GM12878 (cell line): ENCODE measurements around the gene MT4. TPM values are rescaled to one million over a fixed set of nuclear protein-coding genes. Genes with fewer than 3 reads are reported as not detected.

Experiments used
- ATAC-seq: fragments of 200-7000 bp; cut with Tn5 transposase; 3 replicates; pipeline ENCODE4 v1.9.1; 2020; ENCODE audit warnings: mild to moderate bottlenecking, moderate library complexity
- BruUV-seq: library from RNA; stranded (reverse); fragments of 400-500 nt; replicated peaks from 2 replicates; lab custom pipeline; 2021; lab: Mats Ljungman, UMichigan
- CTCF ChIA-PET: fragments of 300-600 bp; sonication (Branson Sonifier 250); formaldehyde crosslinking; extraction: SDS; loops from one replicate; lab custom pipeline; 2021; ENCODE audit warnings: inconsistent platforms; lab: Yijun Ruan, JAX
- POLR2A ChIA-PET: fragments of 350-600 bp; formaldehyde crosslinking; extraction: SDS; loops from one replicate; lab custom pipeline; 2021; ENCODE audit warnings: inconsistent platforms; lab: Charles Lee
- RAD21 ChIA-PET: fragments of 300-600 bp; sonication (Branson Sonifier 250); formaldehyde crosslinking; loops from one replicate; lab custom pipeline; 2023; ENCODE audit warnings: antibody characterized with exemption; ENCODE audit not compliant: unreplicated experiment; lab: Charles Lee
- SMC1A ChIA-PET: fragments of 300-600 bp; sonication (Branson Sonifier 250); formaldehyde crosslinking; loops from one replicate; lab custom pipeline; 2023; ENCODE audit not compliant: unreplicated experiment, uncharacterized antibody; lab: Charles Lee
- DNase-seq: peaks from one replicate; pipeline ENCODE4 v3.0.0-alpha.2; 2011; ENCODE audit warnings: low read depth, low spot score
- FAIRE-seq: peaks from 3 replicates; lab custom pipeline; 2011; peaks lifted over from hg19 to GRCh38; lab: Jason Lieb, UNC
- H2AFZ ChIP-seq: 2 replicates; pipeline ENCODE4 v1.6.0; 2011; ENCODE audit warnings: low read depth, low read length, control low read depth; ENCODE audit not compliant: control insufficient read depth
- H3K27ac ChIP-seq: 2 replicates; pipeline ENCODE4 v1.5.1; 2011; ENCODE audit warnings: control low read depth; ENCODE audit not compliant: control insufficient read depth, insufficient read depth
- H3K27me3 ChIP-seq, 2 experiments: replicated peaks in 1 of 2; 2 replicates each; pipeline versions ENCODE4 v1.6.0 to v1.6.1; 2011; ENCODE audit warnings: low read length in 1 of 2; ENCODE audit not compliant: control insufficient read depth in 2 of 2, insufficient read depth in 2 of 2
- H3K36me3 ChIP-seq, 2 experiments: 2 replicates each; pipeline ENCODE4 v1.5.1; 2011; ENCODE audit warnings: low read length in 1 of 2; ENCODE audit not compliant: control insufficient read depth in 2 of 2, insufficient read depth in 2 of 2
- H3K4me1 ChIP-seq: 2 replicates; pipeline ENCODE4 v1.6.1; 2011; ENCODE audit warnings: mild to moderate bottlenecking, low read length, moderate library complexity, mixed read lengths; ENCODE audit not compliant: control insufficient read depth, insufficient read depth
- H3K4me2 ChIP-seq: 2 replicates; pipeline ENCODE4 v1.6.0; 2011; ENCODE audit warnings: control low read depth; ENCODE audit not compliant: control insufficient read depth, insufficient read depth
- H3K4me3 ChIP-seq: fragments of 200-600 bp; sonication (generic); 2 replicates; pipeline ENCODE4 v1.5.1; 2016
- H3K79me2 ChIP-seq: 2 replicates; pipeline ENCODE4 v1.6.0; 2011; ENCODE audit warnings: low read length; ENCODE audit not compliant: control insufficient read depth, insufficient read depth
- H3K9ac ChIP-seq: 2 replicates; pipeline ENCODE4 v1.8.0; 2011; ENCODE audit warnings: low read length, control low read depth, mixed read lengths; ENCODE audit not compliant: control insufficient read depth, insufficient read depth
- H3K9me3 ChIP-seq: replicated peaks from 3 replicates; pipeline ENCODE4 v1.5.1; 2011; ENCODE audit warnings: mild to moderate bottlenecking, low read length; ENCODE audit not compliant: control insufficient read depth, insufficient read depth
- H4K20me1 ChIP-seq: 2 replicates; pipeline ENCODE4 v1.6.0; 2011; ENCODE audit not compliant: control insufficient read depth, insufficient read depth
- CBFB ChIP-seq: IDR thresholded peaks from 2 replicates; pipeline ENCODE4 v1.6.1; 2016; ENCODE audit warnings: antibody characterized with exemption, low read depth
- CHD1 ChIP-seq: IDR thresholded peaks from 2 replicates; pipeline ENCODE4 v1.6.1; 2012; ENCODE audit warnings: low read depth, low read length, improper control_type of control experiment
- CHD4 ChIP-seq: fragments of 200-600 bp; sonication (generic); IDR thresholded peaks from 2 replicates; pipeline ENCODE4 v1.6.1; 2016; ENCODE audit warnings: mild to moderate bottlenecking
- FOXM1 ChIP-seq: IDR thresholded peaks from 2 replicates; pipeline ENCODE4 v1.6.1; 2012; ENCODE audit warnings: low read depth, mild to moderate bottlenecking, inconsistent platforms, low read length, moderate library complexity
- KAT2A ChIP-seq: conservative IDR thresholded peaks from 2 replicates; pipeline ENCODE4 v1.6.1; 2011; ENCODE audit warnings: low read depth, low read length; ENCODE audit not compliant: control insufficient read depth
- KDM1A ChIP-seq: fragments of 200-600 bp; sonication (generic); IDR thresholded peaks from 2 replicates; pipeline ENCODE4 v1.6.1; 2016; ENCODE audit warnings: borderline replicate concordance
- LARP7 ChIP-seq: fragments of 450-650 bp; IDR thresholded peaks from 2 replicates; pipeline ENCODE4 v1.6.1; 2017; ENCODE audit warnings: mild to moderate bottlenecking
- MYC ChIP-seq: IDR thresholded peaks from 2 replicates; pipeline ENCODE4 v1.6.1; 2011; ENCODE audit warnings: mild to moderate bottlenecking, low read length, moderate library complexity, inconsistent platforms; ENCODE audit not compliant: insufficient read depth, insufficient replicate concordance, insufficient read length, severe bottlenecking
- PAX5 ChIP-seq: IDR thresholded peaks from 2 replicates; pipeline ENCODE4 v1.6.1; 2011; ENCODE audit warnings: low read depth, low read length, borderline replicate concordance
- RAD21 ChIP-seq: IDR thresholded peaks from 2 replicates; pipeline ENCODE4 v1.6.1; 2011; ENCODE audit warnings: mild to moderate bottlenecking, low read depth, low read length, moderate library complexity; ENCODE audit not compliant: insufficient read depth
- SMAD5 ChIP-seq: IDR thresholded peaks from 2 replicates; pipeline ENCODE4 v1.6.1; 2016; ENCODE audit warnings: antibody characterized with exemption, low read depth
- SMARCA5 ChIP-seq: fragments of 450-650 bp; IDR thresholded peaks from 2 replicates; pipeline ENCODE4 v1.6.1; 2017; ENCODE audit warnings: mild to moderate bottlenecking
- SPI1 ChIP-seq: IDR thresholded peaks from 2 replicates; pipeline ENCODE4 v1.6.1; 2011; ENCODE audit warnings: low read depth, mild to moderate bottlenecking, low read length, moderate library complexity, borderline replicate concordance; ENCODE audit not compliant: insufficient read depth
- STAT3 ChIP-seq: IDR thresholded peaks from 2 replicates; pipeline ENCODE4 v1.6.1; 2011; ENCODE audit warnings: low read depth, low read length, improper control_type of control experiment
- TCF12 ChIP-seq: IDR thresholded peaks from 2 replicates; pipeline ENCODE4 v1.6.1; 2011; ENCODE audit warnings: low read depth, mild to moderate bottlenecking, low read length
- WGBS: methylation state at CpG from one replicate; pipeline ENCODE4 v1.1.6; 2016; ENCODE audit warnings: low lambda C conversion rate; ENCODE audit not compliant: insufficient replicate concordance, insufficient coverage; ENCODE audit errors: missing lambda C conversion rate; 5-methylcytosine and 5-hydroxymethylcytosine counted together
- in situ Hi-C: fragments of 300-500 bp; cut with MboI; formaldehyde crosslinking; loops from 9 replicates; pipeline ENCODE4 v1.14.3; 2018; ENCODE audit warnings: mixed read lengths
- intact Hi-C: fragments of 100-400 bp; cut with micrococcal nuclease; formaldehyde crosslinking; loops from one replicate; pipeline ENCODE4 v1.14.2; 2022; ENCODE audit not compliant: unreplicated experiment
- polyA plus RNA-seq, 11 experiments: library from polyadenylated mRNA; depleted of rRNA in 4 of 11; unstranded in 6 of 11; stranded (reverse) in 5 of 11; fragments of >200 nt; fragmentation: Nextera tagmentation in 4 of 11; fragmentation: Illumina TruSeq in 1 of 11; extraction: Ambion mirVana in 4 of 11; extraction: Trizol in 1 of 11; gene quantifications; 1 replicate in 1 of 11; 2 replicates in 10 of 11; pipeline versions ENCODE4 v1.2.1 to v1.2.3, GENCODE V29; 2011 to 2016; ENCODE audit warnings: inconsistent platforms in 2 of 11, missing spikeins in 2 of 11, low read depth in 1 of 11
- total RNA-seq, 4 experiments: library from RNA; depleted of rRNA in 3 of 4; stranded (reverse); fragments of >200 nt in 3 of 4; fragmentation: Illumina TruSeq in 1 of 4; extraction: Trizol in 1 of 4; gene quantifications; 2 replicates each; pipeline versions ENCODE4 v1.2.1 to v1.2.3, GENCODE V29; 2013 to 2021
- TF ChIP-seq, protein P1 (sequence below): fragments of 450-650 bp; IDR thresholded peaks from 2 replicates; pipeline ENCODE4 v1.6.1; 2017; ENCODE audit warnings: mild to moderate bottlenecking, moderate library complexity
- TF ChIP-seq, protein P2 (sequence below): fragments of 450-650 bp; IDR thresholded peaks from 2 replicates; pipeline ENCODE4 v1.6.1; 2014; ENCODE audit warnings: mild to moderate bottlenecking
- TF ChIP-seq, protein P3 (sequence below), 3 experiments: IDR thresholded peaks in 2 of 3; conservative IDR thresholded peaks in 1 of 3; 2 replicates each; pipeline ENCODE4 v1.5.1; 2011; ENCODE audit warnings: low read depth in 3 of 3, low read length in 3 of 3, mild to moderate bottlenecking in 3 of 3, control low read depth in 2 of 3, moderate library complexity in 2 of 3, inconsistent platforms in 1 of 3, mixed read lengths in 1 of 3; ENCODE audit not compliant: control insufficient read depth in 2 of 3, insufficient read depth in 1 of 3; ENCODE audit errors: extremely low read depth in 1 of 3

The MT4 gene
- total and polyA plus RNA-seq, 10 of the 15 experiments (the other 5 are each of a cell fraction or from before 2014, with no cell fraction given), result not detected

DNA sequence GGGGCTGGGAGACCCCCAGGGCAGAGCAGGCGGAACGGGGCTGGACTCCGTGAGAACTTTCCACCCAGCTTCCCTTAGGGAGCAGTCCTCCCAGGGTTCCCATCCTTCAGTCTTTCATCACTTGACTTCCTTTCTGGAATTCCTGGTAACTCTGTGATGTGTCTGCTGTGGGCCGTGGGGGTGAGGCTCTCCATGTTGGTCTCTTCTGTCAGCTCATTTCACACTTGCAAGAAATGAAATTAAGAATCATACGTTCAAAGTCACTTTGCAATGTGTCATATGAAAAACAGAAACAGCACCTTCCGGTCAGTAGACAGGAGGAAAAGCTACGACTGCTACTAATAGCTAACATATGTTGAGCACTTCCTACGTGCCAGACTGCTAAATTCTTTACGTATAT is 39.6 kb upstream of the MT4 start (continued):
- TF ChIP-seq, protein P1, sequence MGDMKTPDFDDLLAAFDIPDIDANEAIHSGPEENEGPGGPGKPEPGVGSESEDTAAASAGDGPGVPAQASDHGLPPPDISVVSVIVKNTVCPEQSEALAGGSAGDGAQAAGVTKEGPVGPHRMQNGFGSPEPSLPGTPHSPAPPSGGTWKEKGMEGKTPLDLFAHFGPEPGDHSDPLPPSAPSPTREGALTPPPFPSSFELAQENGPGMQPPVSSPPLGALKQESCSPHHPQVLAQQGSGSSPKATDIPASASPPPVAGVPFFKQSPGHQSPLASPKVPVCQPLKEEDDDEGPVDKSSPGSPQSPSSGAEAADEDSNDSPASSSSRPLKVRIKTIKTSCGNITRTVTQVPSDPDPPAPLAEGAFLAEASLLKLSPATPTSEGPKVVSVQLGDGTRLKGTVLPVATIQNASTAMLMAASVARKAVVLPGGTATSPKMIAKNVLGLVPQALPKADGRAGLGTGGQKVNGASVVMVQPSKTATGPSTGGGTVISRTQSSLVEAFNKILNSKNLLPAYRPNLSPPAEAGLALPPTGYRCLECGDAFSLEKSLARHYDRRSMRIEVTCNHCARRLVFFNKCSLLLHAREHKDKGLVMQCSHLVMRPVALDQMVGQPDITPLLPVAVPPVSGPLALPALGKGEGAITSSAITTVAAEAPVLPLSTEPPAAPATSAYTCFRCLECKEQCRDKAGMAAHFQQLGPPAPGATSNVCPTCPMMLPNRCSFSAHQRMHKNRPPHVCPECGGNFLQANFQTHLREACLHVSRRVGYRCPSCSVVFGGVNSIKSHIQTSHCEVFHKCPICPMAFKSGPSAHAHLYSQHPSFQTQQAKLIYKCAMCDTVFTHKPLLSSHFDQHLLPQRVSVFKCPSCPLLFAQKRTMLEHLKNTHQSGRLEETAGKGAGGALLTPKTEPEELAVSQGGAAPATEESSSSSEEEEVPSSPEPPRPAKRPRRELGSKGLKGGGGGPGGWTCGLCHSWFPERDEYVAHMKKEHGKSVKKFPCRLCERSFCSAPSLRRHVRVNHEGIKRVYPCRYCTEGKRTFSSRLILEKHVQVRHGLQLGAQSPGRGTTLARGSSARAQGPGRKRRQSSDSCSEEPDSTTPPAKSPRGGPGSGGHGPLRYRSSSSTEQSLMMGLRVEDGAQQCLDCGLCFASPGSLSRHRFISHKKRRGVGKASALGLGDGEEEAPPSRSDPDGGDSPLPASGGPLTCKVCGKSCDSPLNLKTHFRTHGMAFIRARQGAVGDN, result no peak
- TF ChIP-seq, protein P2, sequence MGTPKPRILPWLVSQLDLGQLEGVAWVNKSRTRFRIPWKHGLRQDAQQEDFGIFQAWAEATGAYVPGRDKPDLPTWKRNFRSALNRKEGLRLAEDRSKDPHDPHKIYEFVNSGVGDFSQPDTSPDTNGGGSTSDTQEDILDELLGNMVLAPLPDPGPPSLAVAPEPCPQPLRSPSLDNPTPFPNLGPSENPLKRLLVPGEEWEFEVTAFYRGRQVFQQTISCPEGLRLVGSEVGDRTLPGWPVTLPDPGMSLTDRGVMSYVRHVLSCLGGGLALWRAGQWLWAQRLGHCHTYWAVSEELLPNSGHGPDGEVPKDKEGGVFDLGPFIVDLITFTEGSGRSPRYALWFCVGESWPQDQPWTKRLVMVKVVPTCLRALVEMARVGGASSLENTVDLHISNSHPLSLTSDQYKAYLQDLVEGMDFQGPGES, result no peak
- TF ChIP-seq LARP7 (no peak), SPI1 (no peak), RAD21 (no peak), CHD1 (no peak), TCF12 (no peak), PAX5 (no peak)

DNA sequence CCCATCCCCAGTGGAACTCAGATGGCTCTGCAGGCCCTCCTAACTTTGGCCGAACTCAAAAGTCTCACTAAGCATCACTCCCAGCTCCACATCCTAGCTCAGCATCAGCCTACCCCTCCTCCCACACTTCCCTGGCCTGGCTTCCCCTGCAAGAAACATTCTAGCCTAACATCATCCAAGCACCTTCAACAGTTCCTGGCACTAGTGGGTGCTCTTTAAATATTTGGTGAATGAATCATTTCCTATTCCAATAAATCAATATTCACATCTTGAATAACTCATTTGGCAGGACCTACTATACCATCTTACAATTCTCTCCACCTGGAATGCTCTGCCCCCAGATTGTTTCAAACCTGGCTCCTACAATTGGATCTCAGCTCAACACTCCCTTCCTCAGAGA is 34.0 kb upstream of the MT4 start:
- SMC1A ChIA-PET, result no interaction called here
- H4K20me1 ChIP-seq, result no peaks in the 10 kb centered on the region
- H3K4me1 ChIP-seq, result no peaks in the 10 kb centered on the region
- CTCF ChIA-PET, result no interaction called here
- H3K4me2 ChIP-seq, result no peak overlapping the region
- no peaks in the 10 kb centered on the region; a peak in 2 of 4 replicates for H3K27me3 ChIP-seq
- in situ Hi-C loops, result no loop called here
- FAIRE-seq, result no peak
- no peak overlapping the region for H3K4me3 ChIP-seq
- no peak overlapping the region for H3K9ac ChIP-seq
- DNase-seq, result no peak
- RAD21 ChIA-PET, result no interaction called here
- no peak overlapping the region for H3K27ac ChIP-seq
- H3K9me3 ChIP-seq, result no peaks in the 10 kb centered on the region
- POLR2A ChIA-PET, result no interaction called here
- H2AFZ ChIP-seq, result no peak overlapping the region
- H3K36me3 ChIP-seq, result no peaks in the 10 kb centered on the region
- BruUV-seq, result no TSS peak
- WGBS, result 100% methylated on average over 1 of the region's 1 CpG
- H3K79me2 ChIP-seq, result no peaks in the 10 kb centered on the region
- intact Hi-C loops, result no loop called here
- ATAC-seq, result no peak
- TF ChIP-seq FOXM1, result no peak
- TF ChIP-seq CBFB, result no peak
- TF ChIP-seq SMARCA5, result no peak
- TF ChIP-seq CHD4, result no peak
- no peak for TF ChIP-seq STAT3
- no peak for TF ChIP-seq MYC
- TF ChIP-seq SMAD5, result no peak
- TF ChIP-seq, protein P3, sequence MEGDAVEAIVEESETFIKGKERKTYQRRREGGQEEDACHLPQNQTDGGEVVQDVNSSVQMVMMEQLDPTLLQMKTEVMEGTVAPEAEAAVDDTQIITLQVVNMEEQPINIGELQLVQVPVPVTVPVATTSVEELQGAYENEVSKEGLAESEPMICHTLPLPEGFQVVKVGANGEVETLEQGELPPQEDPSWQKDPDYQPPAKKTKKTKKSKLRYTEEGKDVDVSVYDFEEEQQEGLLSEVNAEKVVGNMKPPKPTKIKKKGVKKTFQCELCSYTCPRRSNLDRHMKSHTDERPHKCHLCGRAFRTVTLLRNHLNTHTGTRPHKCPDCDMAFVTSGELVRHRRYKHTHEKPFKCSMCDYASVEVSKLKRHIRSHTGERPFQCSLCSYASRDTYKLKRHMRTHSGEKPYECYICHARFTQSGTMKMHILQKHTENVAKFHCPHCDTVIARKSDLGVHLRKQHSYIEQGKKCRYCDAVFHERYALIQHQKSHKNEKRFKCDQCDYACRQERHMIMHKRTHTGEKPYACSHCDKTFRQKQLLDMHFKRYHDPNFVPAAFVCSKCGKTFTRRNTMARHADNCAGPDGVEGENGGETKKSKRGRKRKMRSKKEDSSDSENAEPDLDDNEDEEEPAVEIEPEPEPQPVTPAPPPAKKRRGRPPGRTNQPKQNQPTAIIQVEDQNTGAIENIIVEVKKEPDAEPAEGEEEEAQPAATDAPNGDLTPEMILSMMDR (IDR thresholded peaks at IDR 0.05 in 2 of 3, conservative IDR thresholded peaks at IDR 0.05 in 1 of 3; ENCODE audit: control insufficient read depth in 2 of 3, extremely low read depth in 1 of 3, insufficient read depth in 1 of 3, low read depth in 3 of 3, low read length in 3 of 3), result no peak
- no peak for TF ChIP-seq KAT2A
- TF ChIP-seq KDM1A, result no peak
